Measurements from ENCODE around the gene ATP2B2.

Gene ATP2B2

GRCh38 chr3:10394491-10395025, 110.8 kb downstream of the ATP2B2 start:
- Histone ChIP-seq H3K36me3 (no peaks in the 10 kb centered on the region), H3K9me3 (no peaks in the 10 kb centered on the region), H3K27me3 (no peaks in the 10 kb centered on the region), H3K4me1 (no peaks in the 10 kb centered on the region), H3K4me3 (ENCODE audit: low read depth, low read length) (no peak overlapping the region)
- DNase-seq: no peak
- TF ChIP-seq CTCF (IDR thresholded peaks at IDR 0.05; ENCODE audit: low read depth, low read length): no peak

GRCh38 chr3:10393514-10393913, 111.9 kb downstream of the ATP2B2 start:
- TF ChIP-seq CTCF (IDR thresholded peaks at IDR 0.05; ENCODE audit: low read depth, low read length): no peak
- no peak for DNase-seq
- Histone ChIP-seq H3K9me3 (no peaks in the 10 kb centered on the region), H3K36me3 (no peaks in the 10 kb centered on the region), H3K27me3 (no peaks in the 10 kb centered on the region), H3K4me1 (no peaks in the 10 kb centered on the region), H3K4me3 (ENCODE audit: low read depth, low read length) (no peak overlapping the region)

GRCh38 chr3:10392906-10393461, 112.4 kb downstream of the ATP2B2 start:
- no peak for TF ChIP-seq CTCF (IDR thresholded peaks at IDR 0.05; ENCODE audit: low read depth, low read length)
- no peaks in the 10 kb centered on the region for H3K27me3 ChIP-seq
- H3K4me3 ChIP-seq (ENCODE audit: low read depth, low read length): no peak overlapping the region
- H3K4me1 ChIP-seq: no peaks in the 10 kb centered on the region
- H3K9me3 ChIP-seq: no peaks in the 10 kb centered on the region; the same call in 1 of the 2 replicates
- no peak for DNase-seq
- H3K36me3 ChIP-seq: no peaks in the 10 kb centered on the region

- H3K4me3 ChIP-seq (ENCODE audit: low read depth, low read length): no peak overlapping the region
- TF ChIP-seq CTCF (IDR thresholded peaks at IDR 0.05; ENCODE audit: low read depth, low read length): 0 out of 2 replicates have a peak, but pooled peaks have one; percentile 3
- H3K4me1 ChIP-seq: no peaks in the 10 kb centered on the region
- H3K36me3 ChIP-seq: no peaks in the 10 kb centered on the region
- no peaks in the 10 kb centered on the region for H3K27me3 ChIP-seq
- DNase-seq: no peak
- no peaks in the 10 kb centered on the region; the same call in 1 of the 2 replicates for H3K9me3 ChIP-seq
These were observed 113.1 kb downstream of the ATP2B2 start for GRCh38 chr3:10392244-10392643.

- H3K9me3 ChIP-seq: no peaks in the 10 kb centered on the region; the same call in 1 of the 2 replicates
- no peak for TF ChIP-seq CTCF (IDR thresholded peaks at IDR 0.05; ENCODE audit: low read depth, low read length)
- DNase-seq: no peak
- no peaks in the 10 kb centered on the region for H3K4me1 ChIP-seq
- no peak overlapping the region for H3K4me3 ChIP-seq (ENCODE audit: low read depth, low read length)
- no peaks in the 10 kb centered on the region for H3K36me3 ChIP-seq
- H3K27me3 ChIP-seq: no peaks in the 10 kb centered on the region
These were observed 114.0 kb downstream of the ATP2B2 start for GRCh38 chr3:10391391-10391790.

GRCh38 chr3:10390641-10391373, 114.6 kb downstream of the ATP2B2 start:
- Histone ChIP-seq H3K9me3 (no peaks in the 10 kb centered on the region; the same call in 1 of the 2 replicates), H3K4me1 (no peaks in the 10 kb centered on the region), H3K27me3 (no peaks in the 10 kb centered on the region), H3K36me3 (no peaks in the 10 kb centered on the region), H3K4me3 (ENCODE audit: low read depth, low read length) (no peak overlapping the region)
- DNase-seq: no peak
- no peak for TF ChIP-seq CTCF (IDR thresholded peaks at IDR 0.05; ENCODE audit: low read depth, low read length)

Measured in BE2C (cell line).